T-helper 2 cell treated with Interferon-gamma antibody and Interleukin-4, amounts not matched to agents 5 μg/mL and 100 μg/mL, for 36 hours (primary cell): Measurements from ENCODE around the gene VPS35L.

Source experiments
- DNase-seq: peaks from one replicate; pipeline ENCODE4 v3.0.0; 2021; ENCODE audit warnings: low spot score
- H3K27ac Mint-ChIP-seq: one replicate; pipeline ENCODE4 v1.8.0; 2021; ENCODE audit warnings: mild to moderate bottlenecking, mixed read lengths
- H3K27me3 Mint-ChIP-seq: one replicate; pipeline ENCODE4 v1.8.0; 2021; ENCODE audit warnings: low read depth, mixed read lengths
- H3K36me3 Mint-ChIP-seq: one replicate; pipeline ENCODE4 v1.8.0; 2021; ENCODE audit warnings: low read depth, mixed read lengths
- H3K4me1 Mint-ChIP-seq: one replicate; pipeline ENCODE4 v1.8.0; 2021; ENCODE audit warnings: low read depth, mixed read lengths
- H3K4me3 Mint-ChIP-seq: one replicate; pipeline ENCODE4 v1.8.0; 2022; ENCODE audit warnings: mild to moderate bottlenecking, moderate library complexity, mixed read lengths
- H3K9me3 Mint-ChIP-seq: one replicate; pipeline ENCODE4 v1.8.0; 2021; ENCODE audit warnings: mixed read lengths

VPS35L gene

DNA sequence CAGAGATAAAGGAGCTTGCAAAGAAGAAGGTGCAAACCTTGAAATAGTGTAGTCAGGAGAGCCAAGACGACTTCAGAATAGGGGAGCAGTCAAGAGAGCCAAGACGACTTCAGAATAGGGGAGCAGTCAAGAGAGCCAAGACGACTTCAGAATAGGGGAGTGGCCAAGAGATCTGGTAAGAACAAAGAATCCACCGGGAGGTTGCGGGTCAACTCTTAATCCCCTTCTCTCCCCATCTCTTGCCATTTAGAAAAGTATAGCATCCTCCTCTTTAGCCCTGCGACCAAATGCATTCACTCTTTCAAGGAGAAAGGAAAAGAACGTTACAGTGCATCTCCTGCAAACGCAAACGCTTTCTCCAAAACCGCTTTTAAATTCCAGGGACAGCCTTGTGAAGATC lies 161.8 kb downstream of the VPS35L start:
- no peaks in the 10 kb centered on the region for H3K27me3 Mint-ChIP-seq
- DNase-seq: no peak
- H3K27ac Mint-ChIP-seq: peak overlapping the region; percentile 78
- peaks cover 12% of the 10 kb centered on the region for H3K36me3 Mint-ChIP-seq
- peak overlapping the region; percentile 90 for H3K4me3 Mint-ChIP-seq
- H3K4me1 Mint-ChIP-seq: peaks cover 25% of the 10 kb centered on the region
- no peaks in the 10 kb centered on the region for H3K9me3 Mint-ChIP-seq

DNA sequence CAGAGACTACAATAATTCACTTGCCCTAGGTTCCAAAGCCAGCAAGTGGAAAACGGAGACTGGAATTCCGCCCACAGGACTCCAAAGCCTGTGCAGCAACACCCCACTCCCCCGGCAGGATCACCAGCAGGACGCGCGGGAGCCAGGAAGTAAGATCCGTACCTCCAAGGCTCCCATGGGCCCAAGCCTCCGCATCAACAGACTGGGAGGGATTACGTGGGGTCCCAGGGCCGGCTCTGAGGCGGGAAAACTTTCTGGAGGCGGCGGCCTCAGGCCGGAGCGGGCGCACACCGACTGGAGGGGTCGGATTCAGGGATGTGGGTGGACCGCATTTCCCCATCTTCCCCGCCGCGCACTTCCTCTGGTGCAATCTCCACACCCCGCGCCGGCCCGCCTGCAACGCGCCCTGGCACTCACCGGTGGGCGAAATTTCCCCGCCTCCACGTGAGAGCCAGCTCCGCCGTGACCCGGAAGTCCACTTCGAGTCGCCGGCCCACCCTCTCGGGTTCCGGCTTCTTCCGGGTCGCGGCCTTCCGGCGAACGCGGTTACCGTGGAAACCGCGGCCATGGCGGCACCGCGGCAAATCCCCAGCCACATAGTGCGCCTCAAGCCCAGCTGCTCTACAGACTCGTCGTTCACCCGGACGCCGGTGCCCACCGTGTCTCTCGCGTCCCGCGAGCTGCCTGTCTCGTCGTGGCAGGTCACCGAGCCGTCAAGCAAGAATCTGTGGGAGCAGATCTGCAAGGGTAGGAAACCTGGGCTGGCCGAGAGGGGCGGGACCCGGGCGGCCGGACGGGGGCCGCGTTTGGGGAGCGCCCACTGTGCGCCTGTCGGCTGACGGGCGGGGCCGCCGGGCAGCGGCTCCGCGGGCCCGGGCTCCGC lies 162.5 kb downstream of the VPS35L start, which contains the start of the genes IQCK and KNOP1:
Gene IQCK (plus strand): TSS at position 531 of the 883 bp plus-strand sequence. CDS start 36 bp downstream, at position 567.
Gene KNOP1 (minus strand): TSS at position 487 of the 883 bp plus-strand sequence. CDS start 3,192 bp downstream, outside the sequence.
- H3K27ac Mint-ChIP-seq: peak within 1 kb of the TSS; percentile 78
- H3K4me1 Mint-ChIP-seq: peaks cover 26% of the 10 kb centered on the region
- peak; percentile 92 for DNase-seq
- peaks cover 12% of the 10 kb centered on the region for H3K36me3 Mint-ChIP-seq
- peak within 1 kb of the TSS; percentile 90 for H3K4me3 Mint-ChIP-seq
- no peaks in the 10 kb centered on the region for H3K9me3 Mint-ChIP-seq
- H3K27me3 Mint-ChIP-seq: no peaks in the 10 kb centered on the region

DNA sequence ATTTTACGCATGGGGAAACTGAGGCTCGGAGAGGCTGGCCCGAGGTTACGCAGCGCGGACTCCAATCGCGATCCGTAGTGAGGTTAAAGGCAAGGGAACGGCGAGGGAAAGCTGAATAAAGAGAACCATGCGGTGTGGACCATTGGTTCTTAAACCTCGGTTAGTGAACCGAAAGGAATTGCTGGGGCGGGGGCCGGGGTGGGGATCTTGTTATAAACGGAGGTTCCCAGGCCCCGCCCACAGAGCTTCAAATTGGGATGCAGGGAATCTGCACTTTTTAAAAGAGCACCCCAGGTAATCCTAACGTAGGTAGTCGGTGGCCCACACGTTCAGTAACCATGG lies 163.1 kb downstream of the VPS35L start:
- H3K4me1 Mint-ChIP-seq: peaks cover 26% of the 10 kb centered on the region
- H3K4me3 Mint-ChIP-seq: peak overlapping the region; percentile 90
- no peak for DNase-seq
- H3K27ac Mint-ChIP-seq: no peak overlapping the region
- H3K36me3 Mint-ChIP-seq: peaks cover 10% of the 10 kb centered on the region
- no peaks in the 10 kb centered on the region for H3K27me3 Mint-ChIP-seq
- no peaks in the 10 kb centered on the region for H3K9me3 Mint-ChIP-seq

DNA sequence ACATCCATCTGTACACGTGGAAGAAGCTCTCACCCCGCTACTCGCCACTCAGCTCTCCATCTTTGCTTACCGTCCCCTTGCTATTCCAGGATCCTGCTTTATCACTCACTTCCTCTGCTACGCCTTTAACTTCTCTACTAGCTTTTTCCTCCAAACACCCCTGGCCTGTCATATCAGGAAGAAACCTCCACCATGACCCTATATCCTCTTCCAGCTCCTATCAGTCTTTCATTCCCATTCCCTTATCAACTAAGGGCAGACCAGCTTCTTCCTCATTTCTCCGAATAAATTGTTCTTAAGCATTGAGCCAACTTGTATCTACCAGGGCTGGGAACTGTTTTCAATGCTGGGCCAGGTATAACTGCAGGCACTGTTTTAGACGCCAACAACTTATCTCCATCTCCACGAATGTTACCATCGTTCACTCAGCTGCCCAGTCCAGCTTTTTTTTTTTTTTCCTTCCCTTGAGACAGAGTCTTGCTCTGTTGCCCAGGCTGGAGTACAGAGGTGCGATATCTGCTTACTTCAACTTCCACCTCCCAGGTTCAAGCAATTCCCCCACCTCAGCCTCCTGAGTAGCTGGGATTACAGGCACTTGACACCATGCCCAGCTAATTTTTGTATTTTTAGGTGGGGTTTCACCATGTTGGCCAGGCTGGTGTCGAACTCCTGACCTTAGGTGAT lies 166.9 kb downstream of the VPS35L start:
- Mint-ChIP-seq H3K9me3 (no peaks in the 10 kb centered on the region), H3K4me3 (no peak overlapping the region), H3K27me3 (no peaks in the 10 kb centered on the region), H3K36me3 (no peaks in the 10 kb centered on the region), H3K27ac (no peak overlapping the region), H3K4me1 (peaks cover 13% of the 10 kb centered on the region)
- DNase-seq: no peak

DNA sequence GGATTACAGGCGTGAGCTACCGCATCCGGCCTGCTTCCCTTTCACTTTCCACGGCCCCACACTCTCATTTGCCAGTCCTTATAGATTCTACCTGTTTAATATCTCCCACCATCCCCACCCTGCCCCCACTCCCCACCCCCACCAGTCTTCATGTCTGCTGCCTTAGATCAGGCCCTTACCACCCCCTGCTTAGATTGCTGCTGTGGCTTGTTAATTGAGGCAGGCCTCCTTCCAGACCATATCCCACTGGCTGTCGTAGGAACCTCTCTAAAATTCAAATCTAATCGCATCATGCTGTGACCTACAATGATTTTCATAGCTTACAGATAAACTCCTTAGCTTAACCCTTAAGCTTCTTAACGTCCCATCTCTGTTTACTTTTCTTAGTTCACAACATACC lies 167.5 kb downstream of the VPS35L start:
- H3K27me3 Mint-ChIP-seq: no peaks in the 10 kb centered on the region
- peaks cover 12% of the 10 kb centered on the region for H3K4me1 Mint-ChIP-seq
- H3K36me3 Mint-ChIP-seq: no peaks in the 10 kb centered on the region
- no peak overlapping the region for H3K4me3 Mint-ChIP-seq
- DNase-seq: no peak
- H3K9me3 Mint-ChIP-seq: no peaks in the 10 kb centered on the region
- no peak overlapping the region for H3K27ac Mint-ChIP-seq

DNA sequence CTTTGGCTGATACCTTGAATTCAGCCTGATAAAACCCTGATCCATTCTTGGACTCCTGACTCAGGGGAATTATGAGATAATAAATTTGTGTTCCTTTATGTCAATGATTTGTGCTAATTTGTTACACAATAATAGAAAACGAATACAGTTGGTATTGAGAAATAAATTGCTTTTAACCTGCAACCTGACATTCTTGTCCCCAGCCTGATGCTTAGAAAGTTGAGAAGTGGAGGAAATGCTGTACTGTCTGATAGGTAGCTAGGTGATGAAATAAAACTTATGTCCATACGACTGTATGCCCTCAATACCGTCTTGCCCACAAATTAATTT lies 173.1 kb downstream of the VPS35L start:
- no peaks in the 10 kb centered on the region for H3K4me1 Mint-ChIP-seq
- H3K36me3 Mint-ChIP-seq: no peaks in the 10 kb centered on the region
- no peak for DNase-seq
- H3K27me3 Mint-ChIP-seq: no peaks in the 10 kb centered on the region
- no peak overlapping the region for H3K27ac Mint-ChIP-seq
- no peaks in the 10 kb centered on the region for H3K9me3 Mint-ChIP-seq
- no peak overlapping the region for H3K4me3 Mint-ChIP-seq

DNA sequence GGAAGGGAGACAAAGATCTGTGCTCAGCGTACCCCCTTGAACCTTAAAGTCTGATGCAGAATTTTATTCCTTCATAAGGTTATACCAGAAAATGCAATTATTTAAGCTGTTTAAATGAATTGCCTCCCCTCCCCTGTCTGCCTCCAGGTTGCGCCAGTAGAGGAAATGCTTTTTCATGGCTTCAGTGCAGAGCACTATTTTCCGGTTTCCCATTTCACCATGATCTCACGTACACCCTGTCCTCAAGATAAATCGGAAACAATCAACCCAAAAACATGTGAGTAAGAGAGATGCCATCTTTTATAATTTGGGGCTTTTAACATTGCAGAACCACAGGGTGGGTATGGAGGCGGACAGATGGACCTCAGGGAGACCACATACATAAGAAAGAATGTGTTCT lies 178.0 kb downstream of the VPS35L start:
- no peaks in the 10 kb centered on the region for H3K9me3 Mint-ChIP-seq
- H3K4me3 Mint-ChIP-seq: no peak overlapping the region
- no peaks in the 10 kb centered on the region for H3K36me3 Mint-ChIP-seq
- no peak for DNase-seq
- H3K27ac Mint-ChIP-seq: no peak overlapping the region
- H3K4me1 Mint-ChIP-seq: no peaks in the 10 kb centered on the region
- no peaks in the 10 kb centered on the region for H3K27me3 Mint-ChIP-seq

DNA sequence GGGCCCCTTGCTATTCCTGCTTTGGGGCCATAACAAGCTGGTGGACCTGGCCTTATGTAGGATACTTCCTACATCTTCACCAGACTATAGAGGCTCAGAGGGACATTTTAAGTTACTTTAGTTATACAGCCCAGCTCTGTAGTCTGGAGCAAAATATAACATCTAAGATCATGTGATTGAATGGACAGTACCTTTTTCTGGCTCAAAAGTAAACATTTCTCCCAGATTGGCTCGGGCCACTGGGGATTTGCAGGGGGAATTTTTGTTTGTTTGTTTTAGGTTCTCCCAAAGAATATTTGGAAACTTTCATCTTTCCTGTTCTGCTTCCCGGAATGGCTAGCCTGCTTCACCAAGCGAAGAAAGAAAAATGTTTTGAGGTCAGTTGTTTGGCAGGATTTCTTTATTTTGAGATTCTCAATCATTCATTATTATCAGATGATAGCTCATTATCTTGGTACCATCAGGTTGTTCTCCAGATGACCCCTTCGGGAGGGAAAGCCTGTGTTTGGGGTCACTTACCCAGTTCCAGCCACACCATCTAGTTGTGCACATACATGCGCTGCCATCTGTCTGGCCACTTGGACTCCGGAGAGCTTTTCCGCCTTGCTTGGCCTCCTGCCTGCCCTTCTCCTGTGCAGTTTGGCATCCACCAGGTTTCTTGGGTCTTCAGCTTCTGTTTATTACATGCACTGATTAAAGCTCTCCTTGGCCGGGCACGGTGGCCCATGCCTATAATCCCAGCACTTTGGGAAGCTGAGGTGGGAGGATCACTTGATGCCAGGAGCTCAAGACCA lies 179.8 kb downstream of the VPS35L start:
- Mint-ChIP-seq H3K4me1 (no peaks in the 10 kb centered on the region), H3K4me3 (no peak overlapping the region), H3K9me3 (no peaks in the 10 kb centered on the region), H3K36me3 (no peaks in the 10 kb centered on the region), H3K27ac (no peak overlapping the region), H3K27me3 (no peaks in the 10 kb centered on the region)
- DNase-seq: no peak

DNA sequence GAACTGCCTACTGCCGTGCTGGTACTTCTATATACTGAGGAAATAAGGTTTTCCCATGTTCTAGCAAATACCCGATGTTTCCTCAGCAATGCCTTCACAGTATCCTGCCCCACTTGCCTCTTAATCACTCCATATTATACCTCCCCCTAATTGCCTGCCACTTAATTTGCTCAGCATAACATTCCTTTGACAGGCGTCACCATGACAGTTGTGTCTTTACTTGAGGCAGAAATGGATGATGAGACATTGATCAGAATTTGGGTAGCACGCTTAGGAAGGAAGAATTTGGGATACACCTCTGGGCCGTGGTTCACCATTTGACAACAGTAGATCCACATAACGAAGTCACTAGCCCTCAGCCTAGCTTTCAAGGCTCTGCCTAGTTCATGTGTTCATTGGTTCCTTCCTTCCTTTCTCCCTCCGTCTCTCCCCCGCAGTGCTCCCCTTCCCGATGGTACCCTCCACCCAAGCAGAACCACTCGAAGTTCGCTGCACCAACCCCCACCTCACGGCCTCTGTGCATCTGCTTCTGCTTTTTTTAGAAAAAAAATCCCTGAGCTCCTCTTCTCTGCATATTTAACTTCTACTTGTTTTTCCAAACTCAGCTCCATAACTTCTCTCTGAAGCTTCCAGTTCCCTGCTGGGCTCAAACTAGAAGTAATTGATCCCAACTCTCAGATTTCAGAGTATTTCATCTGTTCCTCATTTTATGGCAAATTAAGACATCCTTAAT lies 182.0 kb downstream of the VPS35L start:
- Mint-ChIP-seq H3K4me3 (no peak overlapping the region), H3K4me1 (no peaks in the 10 kb centered on the region), H3K27ac (no peak overlapping the region), H3K27me3 (no peaks in the 10 kb centered on the region), H3K36me3 (no peaks in the 10 kb centered on the region), H3K9me3 (no peaks in the 10 kb centered on the region)
- DNase-seq: no peak

DNA sequence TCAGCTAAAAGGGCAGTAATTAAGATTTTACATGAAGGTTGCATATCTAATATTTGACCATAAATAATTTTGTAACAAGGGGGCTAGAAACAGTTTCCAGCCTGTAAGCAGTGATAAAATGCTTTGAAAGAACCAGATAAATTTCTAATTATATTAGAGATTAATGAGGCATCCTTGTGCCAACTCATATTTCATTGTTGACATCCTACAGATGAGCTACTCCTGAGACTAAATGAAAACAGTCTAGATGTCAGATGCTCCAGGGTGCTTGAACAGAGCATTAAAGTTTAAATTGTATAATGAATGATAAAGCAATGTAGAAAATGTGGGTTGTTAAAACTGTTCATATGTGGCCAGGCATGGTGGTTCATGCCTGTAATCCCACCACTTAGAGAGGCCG lies 185.9 kb downstream of the VPS35L start:
- Mint-ChIP-seq H3K27ac (no peak overlapping the region), H3K9me3 (no peaks in the 10 kb centered on the region), H3K4me3 (no peak overlapping the region), H3K27me3 (no peaks in the 10 kb centered on the region), H3K36me3 (no peaks in the 10 kb centered on the region), H3K4me1 (no peaks in the 10 kb centered on the region)
- DNase-seq: no peak

DNA sequence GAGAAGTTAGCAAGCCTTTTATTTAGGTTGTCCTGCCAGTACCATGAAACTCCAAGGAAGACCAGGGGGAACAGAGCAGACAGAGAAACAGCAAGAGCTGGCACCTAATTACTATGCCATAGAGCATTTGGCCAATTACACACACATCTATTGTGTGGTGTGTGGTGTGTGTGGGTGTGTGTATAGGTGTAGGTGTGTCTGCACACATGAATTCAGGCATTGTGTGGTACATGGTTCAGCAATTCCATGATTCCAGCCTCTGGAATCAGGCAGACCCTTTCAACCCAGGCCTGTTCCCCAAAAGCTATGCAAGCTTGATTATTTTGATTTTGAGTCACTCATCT lies 188.3 kb downstream of the VPS35L start:
- no peaks in the 10 kb centered on the region for H3K36me3 Mint-ChIP-seq
- no peak for DNase-seq
- H3K4me3 Mint-ChIP-seq: no peak overlapping the region
- H3K4me1 Mint-ChIP-seq: no peaks in the 10 kb centered on the region
- no peaks in the 10 kb centered on the region for H3K9me3 Mint-ChIP-seq
- H3K27ac Mint-ChIP-seq: no peak overlapping the region
- H3K27me3 Mint-ChIP-seq: no peaks in the 10 kb centered on the region

DNA sequence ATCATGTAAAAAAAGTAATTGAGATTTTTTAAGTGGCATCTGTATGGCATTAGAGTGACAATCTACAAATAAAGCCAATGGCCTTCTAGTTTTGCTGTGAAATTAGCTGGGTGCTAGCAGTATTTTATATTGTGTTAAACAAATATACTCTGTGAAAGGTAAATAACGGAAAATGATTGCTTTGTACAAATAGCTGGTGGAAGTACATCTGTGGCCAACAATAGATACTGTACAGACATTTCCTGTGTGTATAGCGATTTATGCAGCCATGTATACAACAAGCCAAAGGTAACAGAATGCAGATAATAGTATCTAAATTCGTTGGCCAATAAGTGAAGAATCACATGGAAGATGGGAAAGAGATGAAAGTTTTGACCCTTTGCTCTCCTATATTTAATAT lies 189.2 kb downstream of the VPS35L start:
- H3K27ac Mint-ChIP-seq: no peak overlapping the region
- DNase-seq: no peak
- no peaks in the 10 kb centered on the region for H3K27me3 Mint-ChIP-seq
- H3K4me1 Mint-ChIP-seq: no peaks in the 10 kb centered on the region
- H3K4me3 Mint-ChIP-seq: no peak overlapping the region
- H3K9me3 Mint-ChIP-seq: no peaks in the 10 kb centered on the region
- H3K36me3 Mint-ChIP-seq: no peaks in the 10 kb centered on the region

DNA sequence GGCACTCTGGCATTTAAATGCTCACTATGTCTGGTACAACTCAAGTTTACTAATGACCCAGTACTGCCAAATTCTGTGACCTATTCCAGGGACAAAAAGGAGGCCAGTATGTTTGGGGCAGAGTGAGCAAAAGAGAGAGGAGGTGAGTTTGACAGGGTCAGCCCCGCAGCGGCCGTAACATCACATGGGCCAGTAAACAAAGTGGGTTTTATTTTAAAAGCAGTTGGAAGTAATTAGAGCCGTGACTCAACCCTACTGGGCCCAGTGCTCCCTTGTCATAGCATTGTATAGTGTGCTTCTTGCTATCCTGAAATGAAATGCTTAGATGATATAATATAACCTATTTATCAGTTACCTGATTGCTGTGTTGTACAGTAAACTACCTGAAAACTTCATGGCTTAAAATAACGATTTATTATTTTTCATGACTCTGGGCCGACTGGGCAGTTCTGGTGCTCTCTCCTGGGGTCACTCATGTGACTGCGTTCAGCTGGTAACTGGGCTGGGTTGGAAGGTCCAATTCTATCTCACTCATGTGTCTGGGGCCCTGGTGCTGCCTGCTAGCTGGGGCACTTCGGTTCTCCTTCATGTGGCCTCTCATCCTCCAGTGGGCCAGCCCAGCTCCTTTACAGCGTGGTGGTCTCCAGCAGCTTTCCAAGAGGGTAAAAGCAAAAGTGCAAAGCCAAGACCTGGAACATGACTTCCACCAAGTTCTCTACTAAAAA lies 189.9 kb downstream of the VPS35L start:
- no peaks in the 10 kb centered on the region for H3K27me3 Mint-ChIP-seq
- no peaks in the 10 kb centered on the region for H3K9me3 Mint-ChIP-seq
- H3K36me3 Mint-ChIP-seq: no peaks in the 10 kb centered on the region
- no peaks in the 10 kb centered on the region for H3K4me1 Mint-ChIP-seq
- H3K4me3 Mint-ChIP-seq: no peak overlapping the region
- no peak overlapping the region for H3K27ac Mint-ChIP-seq
- DNase-seq: no peak
